ENCODE results near the gene PRRT1. TPM values are rescaled to one million over a fixed set of nuclear protein-coding genes. Genes with fewer than 3 reads are reported as not detected.

Gene PRRT1
- total RNA-seq, 1 experiment from 2014 or later = 1.9 TPM

GRCh38 chr6:32107406-32107805 lies 44.3 kb downstream of the PRRT1 start:
- Histone ChIP-seq H2BK12ac (ENCODE audit: insufficient read length, low read depth, low read length) (no peak overlapping the region), H2BK5ac (ENCODE audit: insufficient read length, low read length) (no peak overlapping the region), H3K27me3 (ENCODE audit: insufficient read depth, low read length) (no peaks in the 10 kb centered on the region; the same call in 1 of the 2 replicates), H2BK120ac (ENCODE audit: low read depth, low read length, poor library complexity, severe bottlenecking) (no peak overlapping the region), H3K56ac (ENCODE audit: insufficient read length, low read depth, low read length) (no peak overlapping the region), H3K79me1 (ENCODE audit: insufficient read depth, low read depth, low read length, poor library complexity, severe bottlenecking) (no peaks in the 10 kb centered on the region), H3K14ac (ENCODE audit: insufficient read depth, low read length) (no peak overlapping the region), H2AK5ac (ENCODE audit: insufficient read length, low read length) (no peak overlapping the region), H4K91ac (ENCODE audit: insufficient read length, low read depth, low read length) (no peak overlapping the region), H4K5ac (ENCODE audit: insufficient read length, low read depth, low read length) (no peak overlapping the region), H2BK15ac (ENCODE audit: low read depth, low read length) (no peak overlapping the region), H3K4me2 (ENCODE audit: insufficient read depth, insufficient read length, low read length) (no peak overlapping the region), H3K27ac (ENCODE audit: insufficient read length, low read depth, low read length) (no peak overlapping the region), H3K9ac (ENCODE audit: extremely low read depth, insufficient read length, low read length) (no peak overlapping the region), H2BK20ac (ENCODE audit: low read depth, low read length, poor library complexity, severe bottlenecking) (no peak overlapping the region), H4K8ac (replicated peaks; ENCODE audit: insufficient read length, low read depth, low read length) (no peak overlapping the region), H4K20me1 (ENCODE audit: control insufficient read depth, insufficient read depth, insufficient read length) (no peaks in the 10 kb centered on the region), H3K18ac (ENCODE audit: insufficient read length, low read depth, low read length) (no peak overlapping the region), H3K4me1 (ENCODE audit: insufficient read depth, low read length) (no peaks in the 10 kb centered on the region; the same call in 1 of the 2 replicates), H3K9me3 (ENCODE audit: control insufficient read depth, low read depth, low read length) (no peaks in the 10 kb centered on the region), H3K23ac (ENCODE audit: insufficient read length, low read depth, low read length) (no peak overlapping the region), H3T11ph (ENCODE audit: low read length) (no peak overlapping the region), H2AFZ (ENCODE audit: low read length) (no peak overlapping the region), H3K4ac (ENCODE audit: low read depth, low read length) (no peak overlapping the region), H3K23me2 (ENCODE audit: insufficient read length, low read depth, low read length, poor library complexity, severe bottlenecking) (no peaks in the 10 kb centered on the region), H3K79me2 (ENCODE audit: insufficient read depth, low read length) (no peaks in the 10 kb centered on the region)
- Mint-ChIP-seq H3K9me3 (no peaks in the 10 kb centered on the region), H3K36me3 (ENCODE audit: insufficient read depth in 1 of 3, low read depth in 3 of 3) (peaks cover 0 to 3% (median 0%) of the 10 kb centered on the region in 3 experiments; a peak in 1 of 7 replicates), H3K4me1 (peaks cover 20 to 24% of the 10 kb centered on the region in 2 experiments), H3K27me3 (ENCODE audit: low read depth) (peaks cover 42% of the 10 kb centered on the region), H3K27ac (no peak overlapping the region; a peak in 1 of 7 replicates), H3K4me3 (0 out of 5 replicates have a peak overlapping the region, but pooled peaks of 1 of the 2 experiments have one; percentile 45)
- no peak for DNase-seq
- no CpG with 5 or more reads among the region's 1 CpG for WGBS (ENCODE audit: extremely low coverage, insufficient read length, low lambda C conversion rate)
- TF ChIP-seq CTCF (conservative IDR thresholded peaks at IDR 0.05) = no peak

All from H9 (cell line).